GM19463 (cell line): ENCODE results near the gene ZBTB7C.

Source experiments
- ATAC-seq: cut with Tn5 transposase; IDR thresholded peaks from one replicate; pipeline ENCODE4 v1.9.1; 2021; ENCODE audit warnings: mild to moderate bottlenecking, moderate library complexity; ENCODE audit not compliant: unreplicated experiment

The ZBTB7C gene

DNA sequence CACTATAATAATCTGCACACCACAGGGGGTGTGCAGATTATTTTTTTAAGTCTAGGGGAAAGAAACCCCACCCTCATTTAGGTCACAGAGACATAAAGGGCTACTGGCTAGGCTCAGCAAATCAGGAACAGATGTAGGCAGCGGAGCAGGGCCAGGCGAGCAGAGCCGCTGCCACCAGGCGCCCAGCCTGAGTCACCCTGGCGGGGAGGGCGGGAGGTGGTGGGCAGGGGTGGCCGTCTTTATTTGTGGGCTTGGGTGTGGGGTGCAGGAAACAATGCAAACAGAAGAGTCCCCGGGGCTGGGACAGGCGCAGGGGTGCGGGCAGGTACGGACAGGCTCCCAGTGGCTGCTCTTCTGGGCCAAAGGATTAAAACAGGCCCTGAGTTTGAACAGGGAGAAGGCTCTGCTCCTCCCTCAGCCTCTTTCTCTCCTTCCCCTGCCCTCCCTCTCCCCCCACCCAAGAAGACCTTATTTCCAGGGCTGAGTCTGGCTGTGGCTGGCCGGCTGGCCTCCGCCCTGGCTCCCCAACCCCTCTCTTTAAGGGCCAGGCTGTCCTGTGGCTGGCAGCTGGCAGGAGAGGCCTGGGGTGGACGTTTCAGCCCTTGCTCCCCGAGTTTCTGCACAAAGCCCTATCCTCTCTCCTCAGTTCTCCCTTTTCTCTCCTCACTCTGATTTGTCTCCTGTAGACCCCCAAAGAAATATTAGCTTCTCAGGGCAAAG is 335.8 kb downstream of the ZBTB7C start:
- no peak for ATAC-seq

DNA sequence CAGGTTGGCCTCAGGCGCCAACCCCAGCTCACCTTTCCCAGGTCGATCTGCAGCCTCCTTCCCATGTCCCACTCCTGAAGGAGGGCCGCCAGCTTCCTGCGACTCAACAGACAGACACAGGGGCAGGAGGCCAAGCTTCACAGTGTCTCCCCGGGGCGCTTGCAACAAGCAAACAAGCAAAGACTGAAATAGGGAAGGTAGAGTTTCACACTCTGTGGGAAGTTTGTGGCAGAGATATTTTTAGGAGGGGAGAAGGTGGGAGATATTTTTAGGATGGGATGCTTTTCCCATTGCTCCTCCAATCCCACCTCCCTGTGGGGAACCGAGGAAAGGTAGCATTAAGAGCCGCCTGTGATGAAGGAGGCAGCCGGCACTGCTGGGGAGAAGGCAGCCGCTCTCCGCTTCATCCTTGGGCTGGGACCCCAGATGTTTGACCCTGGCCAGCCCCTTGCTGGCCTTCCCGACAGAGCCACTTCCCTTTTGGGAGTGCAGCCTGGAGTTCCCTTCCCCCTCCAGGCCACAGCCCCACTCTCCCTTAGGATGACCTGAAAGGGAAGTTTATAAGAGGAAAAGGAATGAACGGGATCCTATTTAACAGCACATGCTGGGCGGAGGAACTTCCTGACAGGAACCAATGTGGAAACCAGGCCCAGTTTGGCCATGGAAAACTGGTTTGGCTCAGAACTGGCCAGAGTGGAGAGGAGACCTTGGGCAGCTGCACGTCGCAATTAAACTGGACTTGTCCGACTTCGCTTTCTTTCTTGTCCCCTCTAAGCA is 336.6 kb downstream of the ZBTB7C start:
- no peak for ATAC-seq

DNA sequence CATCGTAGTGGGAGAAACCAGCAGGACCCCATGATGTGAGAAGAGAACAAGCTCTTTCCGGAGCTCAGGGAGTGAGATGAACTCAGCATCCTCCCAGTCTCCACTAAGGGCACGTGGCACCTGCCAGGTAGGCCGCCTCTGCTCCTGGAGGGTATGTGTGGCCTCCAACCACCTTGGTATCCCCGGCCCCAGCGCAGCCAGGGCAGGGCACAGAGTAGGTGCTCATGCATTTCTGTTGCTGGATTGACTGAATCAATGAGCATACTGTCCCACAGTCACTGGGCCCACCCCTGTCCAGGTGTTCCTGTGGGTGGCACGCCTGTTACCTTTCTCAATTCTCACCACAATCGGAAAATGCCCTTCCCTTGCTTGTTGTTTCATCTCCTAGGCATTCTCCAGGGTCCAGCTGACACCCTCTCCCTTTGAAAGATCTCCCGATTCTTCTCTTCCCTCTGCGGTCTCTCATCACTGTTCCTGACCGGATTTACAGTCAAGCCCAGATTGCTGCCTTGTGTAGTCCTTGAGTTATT is 340.2 kb downstream of the ZBTB7C start:
- no peak for ATAC-seq

DNA sequence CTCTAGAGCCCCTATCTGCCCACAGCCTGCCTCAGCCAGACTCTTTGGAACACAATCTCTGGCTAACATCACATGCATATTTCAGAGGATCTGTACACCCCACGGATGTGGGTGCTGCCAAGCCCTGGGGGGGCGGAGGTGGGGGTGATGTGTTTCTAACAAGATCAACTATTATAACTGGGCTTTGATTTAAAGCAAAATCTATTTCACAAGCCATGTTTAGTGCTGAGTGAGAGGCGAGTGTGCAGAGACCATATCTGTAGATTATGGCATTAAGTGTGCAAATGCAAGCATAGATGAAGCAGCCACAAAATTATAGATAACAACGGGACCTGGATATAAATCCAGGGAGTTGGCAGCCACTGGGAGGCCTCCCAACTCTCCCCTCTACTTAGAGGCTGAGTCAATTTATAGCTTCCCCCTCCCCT is 342.9 kb downstream of the ZBTB7C start:
- no peak for ATAC-seq

DNA sequence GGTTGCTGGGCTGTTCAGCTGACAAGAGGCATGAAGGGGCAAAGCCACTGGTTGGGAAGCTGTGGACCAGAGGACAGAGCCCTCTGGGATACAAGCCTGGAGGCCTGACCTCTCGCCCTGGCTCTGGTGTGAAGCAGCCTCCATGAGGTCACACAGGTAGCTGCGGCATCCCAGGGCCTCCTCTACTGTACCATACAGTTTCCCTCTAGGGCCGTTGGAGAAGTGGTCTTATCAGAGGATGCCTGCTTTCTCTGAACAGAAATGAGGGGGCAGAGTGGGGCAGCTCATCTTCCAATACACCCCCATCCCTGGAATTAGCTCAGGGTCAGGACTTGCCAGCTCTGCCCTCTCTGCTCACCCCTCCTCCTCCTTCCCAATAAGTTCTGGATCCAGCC is 343.6 kb downstream of the ZBTB7C start:
- no peak for ATAC-seq

DNA sequence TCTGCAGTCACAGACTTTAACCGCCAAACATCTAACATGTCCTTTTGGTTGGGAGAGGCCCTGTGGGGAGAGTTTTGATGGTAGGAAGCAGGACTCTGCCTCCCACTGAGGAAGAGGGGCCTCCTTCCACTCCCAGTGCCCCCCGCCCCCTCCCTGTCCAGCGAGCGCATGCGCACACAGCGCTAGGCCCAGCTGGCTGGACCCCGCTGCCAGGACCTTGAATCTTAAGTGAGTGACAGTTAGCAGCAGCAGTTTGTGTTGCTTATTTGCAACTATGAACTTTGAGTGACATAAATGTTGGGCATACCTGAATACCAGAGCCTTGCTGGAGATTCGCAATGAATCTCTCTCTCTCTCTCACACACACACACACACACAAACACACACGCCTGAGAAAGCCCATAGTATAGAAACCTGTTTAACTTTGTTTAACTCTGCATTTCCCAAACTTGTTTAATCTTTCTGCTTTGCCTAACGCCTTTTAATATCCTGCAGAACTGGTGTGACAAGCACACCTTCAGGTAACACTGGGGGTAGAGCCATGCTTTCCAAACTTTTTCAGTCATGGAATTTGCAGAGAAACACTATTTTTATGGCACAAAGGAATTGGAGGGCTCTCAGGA is 344.1 kb downstream of the ZBTB7C start:
- no peak for ATAC-seq

DNA sequence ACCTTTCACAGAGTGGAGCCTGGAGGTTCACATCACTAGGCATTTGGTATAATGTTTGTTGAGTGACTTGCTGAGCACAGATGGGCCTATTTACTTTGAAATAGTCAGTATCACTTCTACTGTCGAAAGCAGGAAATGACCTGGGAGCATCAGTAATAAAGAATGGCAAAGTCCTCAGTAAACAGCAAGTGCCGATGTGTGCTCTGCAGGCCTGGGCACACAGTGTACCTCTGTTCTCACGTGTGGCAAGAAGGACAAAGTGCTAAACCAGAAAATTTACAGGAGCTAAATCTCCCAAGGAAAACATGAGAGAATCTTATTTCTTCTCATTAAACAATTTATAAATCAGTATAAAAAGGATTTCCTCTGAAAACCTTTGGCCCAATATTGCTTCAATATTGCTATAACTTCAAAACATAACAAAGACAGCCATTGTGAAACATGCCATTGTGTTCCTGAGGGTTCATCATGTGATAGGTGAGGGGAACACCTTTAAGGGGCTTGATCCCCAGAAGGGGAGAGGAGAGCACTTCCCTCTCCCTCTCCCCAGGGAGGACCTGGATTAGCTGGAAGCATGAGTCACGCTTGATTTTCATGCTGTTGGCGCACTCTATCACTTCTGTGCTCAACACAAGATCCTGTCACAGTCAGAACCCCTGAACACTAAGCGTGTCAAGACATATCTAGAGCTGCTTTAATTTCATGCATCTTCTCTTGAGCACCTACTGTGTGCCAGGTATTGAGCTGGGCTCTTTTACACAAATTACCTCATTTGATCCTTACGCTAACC is 347.2 kb downstream of the ZBTB7C start:
- no peak for ATAC-seq

DNA sequence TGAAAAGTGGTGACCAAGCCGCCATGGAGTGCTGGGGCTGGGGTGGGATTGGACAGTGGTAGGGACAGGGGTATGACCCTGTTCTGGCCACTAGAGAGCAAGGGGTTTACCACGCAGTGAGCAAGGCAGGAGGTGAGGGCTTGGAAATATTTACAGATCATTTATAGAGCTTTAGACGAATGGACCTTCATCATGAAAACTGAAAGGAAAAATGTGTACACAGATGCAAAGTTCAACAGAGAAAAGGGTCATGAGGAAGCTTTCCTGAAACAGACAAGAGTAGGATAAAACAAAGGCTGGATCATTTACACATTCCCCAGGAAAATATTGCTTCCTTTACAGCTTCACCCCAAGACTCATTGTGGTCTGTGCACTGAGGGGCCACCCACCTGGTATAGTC is 348.2 kb downstream of the ZBTB7C start:
- ATAC-seq = no peak

DNA sequence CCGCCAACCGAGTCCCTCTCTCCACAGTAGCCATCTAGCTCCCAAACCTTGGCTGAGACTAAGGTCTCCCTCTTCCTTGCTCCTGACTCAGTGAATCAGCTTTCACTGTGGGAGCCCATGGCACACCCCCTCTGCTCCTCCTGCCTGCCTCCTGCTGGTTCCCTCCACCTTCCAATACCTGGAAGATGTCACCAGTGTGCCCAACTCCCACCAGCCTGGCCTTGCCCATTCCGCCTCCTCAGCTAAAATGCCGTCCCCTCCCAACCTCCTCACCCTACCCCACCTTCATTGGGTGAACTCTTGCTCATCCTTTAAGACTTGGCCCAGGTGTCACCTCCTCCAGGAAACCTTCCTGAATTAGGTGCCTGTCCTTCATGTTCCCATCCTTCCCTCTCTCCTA is 348.8 kb downstream of the ZBTB7C start:
- ATAC-seq = no peak

DNA sequence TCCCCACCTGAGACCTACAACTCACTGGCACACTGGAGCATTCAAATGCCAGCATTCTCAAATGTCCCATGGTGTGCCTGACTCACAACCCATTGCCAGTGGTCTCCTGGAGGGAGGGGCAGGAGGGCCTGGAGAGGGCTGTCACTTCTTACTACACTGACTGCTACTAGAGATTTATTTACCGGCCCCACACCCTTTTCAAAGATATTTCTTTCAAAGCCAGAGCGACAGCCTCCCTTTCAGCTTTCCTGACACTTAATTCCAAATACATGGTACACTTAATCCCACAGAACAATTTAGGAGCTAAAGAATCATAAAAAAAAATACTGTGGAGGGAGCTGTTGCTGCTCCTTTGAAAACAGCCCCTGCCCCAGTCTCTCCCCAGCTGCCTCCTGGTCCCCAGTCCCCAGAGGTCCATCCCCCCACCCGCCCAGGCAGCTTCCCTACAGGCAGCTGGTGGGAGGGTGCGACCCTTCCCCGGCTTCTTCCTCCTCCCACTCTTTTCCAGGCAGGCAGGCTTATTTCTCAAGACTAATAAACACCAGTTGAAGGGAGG is 349.6 kb downstream of the ZBTB7C start:
- ATAC-seq = no peak

DNA sequence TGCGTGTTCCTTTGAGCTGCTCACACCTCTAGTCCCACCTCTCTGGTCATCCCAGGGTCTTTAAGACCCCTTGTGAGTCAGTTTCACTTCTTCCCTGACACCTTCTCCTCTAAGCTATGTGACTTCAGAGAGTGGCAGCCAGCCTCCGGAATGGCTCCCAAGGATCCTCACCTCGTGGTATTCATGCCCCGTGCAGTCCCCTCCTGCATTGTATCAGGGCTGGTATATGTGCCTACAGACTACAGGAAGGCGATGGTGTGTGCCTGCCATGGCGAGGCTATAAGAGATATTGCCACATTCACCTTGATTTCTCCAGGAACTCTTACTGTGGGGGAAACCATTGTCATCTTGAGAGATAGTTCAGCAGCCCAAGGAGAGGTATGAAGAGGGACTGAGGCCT is 350.7 kb downstream of the ZBTB7C start:
- no peak for ATAC-seq

DNA sequence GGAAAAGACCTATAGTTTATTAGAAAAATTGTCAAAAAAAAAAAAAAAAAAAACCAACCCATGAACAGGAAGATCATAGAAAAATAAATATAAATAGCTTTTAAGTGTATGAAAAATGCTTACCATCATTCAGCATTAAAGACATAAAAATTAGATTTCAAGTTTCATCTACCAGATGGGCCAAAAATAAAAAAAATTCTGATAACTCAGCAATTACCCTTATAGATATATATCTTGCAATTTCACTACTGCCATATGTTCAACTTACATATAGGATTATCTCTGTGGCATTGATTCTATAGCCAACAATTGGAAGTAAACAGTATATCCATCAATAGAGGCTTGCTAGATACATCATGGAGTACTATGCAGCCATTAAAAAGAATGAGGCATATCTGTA is 352.2 kb downstream of the ZBTB7C start:
- no peak for ATAC-seq

DNA sequence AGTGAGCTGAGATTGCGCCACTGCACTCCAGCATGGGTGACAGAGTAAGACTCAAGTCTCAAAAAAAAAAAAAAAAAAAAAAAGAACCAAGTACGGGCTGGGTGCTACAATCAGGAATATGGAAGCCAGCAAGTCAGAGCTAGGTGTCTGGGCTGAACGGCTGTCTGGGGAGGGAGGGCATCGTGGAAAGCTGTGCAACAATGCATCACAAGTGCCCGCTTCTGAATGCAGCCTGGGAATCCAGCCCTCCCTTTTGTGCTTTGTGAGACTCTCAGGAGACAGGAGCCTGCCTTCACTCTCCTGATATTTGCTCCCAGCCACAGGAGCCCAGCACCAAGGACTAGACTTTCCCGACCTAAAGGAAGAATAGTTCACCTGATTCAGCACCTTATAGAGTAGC is 353.8 kb downstream of the ZBTB7C start:
- no peak for ATAC-seq

DNA sequence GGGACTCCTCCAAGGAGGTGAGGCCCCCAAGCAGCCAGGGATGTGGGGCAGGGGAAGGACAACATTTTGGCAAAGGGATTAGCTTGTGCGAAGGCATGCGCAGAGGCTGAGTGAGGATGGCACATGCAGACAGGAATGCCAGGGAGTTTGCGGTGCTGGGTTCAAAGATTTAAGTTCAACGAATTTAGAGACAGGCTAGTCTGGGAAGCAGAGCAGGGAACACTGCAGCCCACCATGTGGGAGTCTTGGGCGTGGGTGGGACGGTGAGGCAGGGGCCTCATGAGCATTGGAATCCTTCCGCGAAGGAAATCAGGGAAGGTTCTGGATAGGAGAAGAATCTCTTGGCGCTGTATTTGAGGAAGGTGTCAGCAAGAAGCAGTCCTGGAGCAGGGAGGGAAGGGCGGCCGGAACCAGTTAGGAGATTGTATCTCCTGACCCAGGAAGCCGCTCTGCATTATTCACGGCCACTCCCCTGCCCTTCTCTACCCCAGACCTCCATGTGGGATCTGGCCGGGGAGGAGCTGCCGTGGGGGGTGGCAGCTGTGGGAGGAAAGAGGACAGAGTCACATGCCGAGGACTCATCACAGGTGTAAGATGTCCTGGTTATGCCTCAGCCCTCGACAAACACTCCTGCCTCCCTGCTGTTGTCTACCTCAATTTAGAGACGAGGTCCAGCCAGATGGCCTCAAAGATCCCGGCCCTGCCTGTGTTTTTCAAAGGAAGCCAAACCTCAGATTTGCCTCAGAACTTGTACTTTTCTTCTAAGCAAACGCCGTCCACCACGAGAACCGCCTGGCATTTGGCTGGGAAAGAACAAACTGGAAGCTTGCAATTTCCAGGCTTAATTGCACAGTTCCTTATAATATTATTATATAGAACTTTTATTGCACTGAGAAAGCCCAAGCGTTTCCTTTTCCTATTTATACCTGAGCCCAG is 355.0 kb downstream of the ZBTB7C start:
- ATAC-seq = no peak

DNA sequence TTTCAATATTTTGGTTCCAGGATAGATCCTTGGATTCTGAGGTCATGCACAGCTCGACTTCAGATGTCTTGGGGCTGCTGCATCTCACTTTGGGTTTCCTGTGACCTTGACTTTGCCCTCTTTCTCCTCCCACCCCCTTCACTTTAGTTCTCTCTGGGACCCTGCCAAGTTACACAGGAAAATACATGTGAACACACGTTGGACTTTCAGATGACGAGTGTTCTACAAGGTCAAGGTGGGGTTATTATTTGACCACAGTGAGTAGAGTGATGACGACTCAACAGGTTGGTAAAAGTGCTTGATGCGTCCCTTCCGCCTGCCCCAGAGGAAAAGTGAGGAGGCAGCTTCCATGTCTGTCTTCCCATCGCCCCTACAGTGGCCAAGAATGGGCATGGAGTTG is 356.3 kb downstream of the ZBTB7C start:
- ATAC-seq = no peak

DNA sequence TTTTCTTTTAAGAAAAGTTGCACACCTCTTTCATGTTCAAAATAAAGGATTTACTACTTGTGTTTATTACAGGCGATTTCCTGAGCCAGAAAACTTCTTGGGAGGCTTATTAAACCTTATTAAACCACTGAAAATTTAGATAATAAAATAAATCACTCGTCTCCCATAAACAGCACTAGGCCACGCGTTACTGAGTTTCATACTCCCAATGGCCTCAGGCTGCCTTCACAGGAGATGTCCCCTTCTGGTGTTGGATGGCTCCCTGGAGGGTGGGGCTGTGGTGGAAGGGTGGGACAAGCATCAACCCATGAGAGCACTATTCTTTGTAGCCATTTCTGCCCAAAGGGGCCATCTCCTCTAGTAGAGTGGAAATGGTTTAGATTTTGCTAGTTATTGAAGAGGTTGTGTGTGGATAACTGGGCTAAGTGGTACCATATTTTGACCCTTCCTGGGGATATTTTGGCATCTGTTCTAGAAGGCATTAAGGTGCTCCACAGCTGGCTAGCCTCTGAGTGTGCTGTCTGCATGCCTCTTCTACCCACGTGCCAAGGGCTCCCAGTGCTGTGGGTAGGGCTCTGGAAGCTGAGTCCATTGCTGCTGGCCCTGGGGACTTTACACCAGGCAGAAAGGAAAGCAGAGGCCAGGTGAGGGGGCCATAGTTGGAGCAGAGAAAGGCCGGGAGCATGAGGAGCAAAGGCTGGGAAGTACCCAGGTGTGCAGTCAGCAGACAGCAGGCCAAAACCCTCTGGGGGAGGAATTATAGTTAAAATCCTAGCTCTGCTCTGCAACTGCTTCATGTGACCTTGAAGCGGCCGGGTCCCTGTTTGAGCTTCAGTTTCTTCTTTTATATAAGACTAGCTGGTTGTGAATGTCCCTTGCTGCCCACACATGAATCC is 357.0 kb downstream of the ZBTB7C start:
- no peak for ATAC-seq

DNA sequence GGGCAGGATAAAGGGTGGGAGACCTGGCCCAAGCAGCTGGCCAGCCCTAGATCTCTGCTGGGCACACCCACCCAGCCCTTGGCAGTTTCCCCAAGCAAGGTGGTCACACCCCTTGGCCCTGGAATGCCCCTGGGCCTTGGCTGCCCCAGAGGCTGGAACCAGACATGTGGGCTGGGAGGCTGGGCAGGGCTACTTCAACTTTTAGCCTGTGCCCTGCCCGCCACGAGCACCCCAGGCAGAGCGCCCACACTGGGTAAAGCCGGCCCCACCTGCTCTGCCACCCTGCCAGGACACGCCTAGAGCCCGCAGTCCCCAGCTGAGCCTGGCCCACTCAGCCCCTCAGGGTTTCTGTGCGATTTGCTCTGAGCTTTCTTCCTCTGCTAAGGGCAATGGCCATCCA is 359.0 kb downstream of the ZBTB7C start:
- no peak for ATAC-seq

DNA sequence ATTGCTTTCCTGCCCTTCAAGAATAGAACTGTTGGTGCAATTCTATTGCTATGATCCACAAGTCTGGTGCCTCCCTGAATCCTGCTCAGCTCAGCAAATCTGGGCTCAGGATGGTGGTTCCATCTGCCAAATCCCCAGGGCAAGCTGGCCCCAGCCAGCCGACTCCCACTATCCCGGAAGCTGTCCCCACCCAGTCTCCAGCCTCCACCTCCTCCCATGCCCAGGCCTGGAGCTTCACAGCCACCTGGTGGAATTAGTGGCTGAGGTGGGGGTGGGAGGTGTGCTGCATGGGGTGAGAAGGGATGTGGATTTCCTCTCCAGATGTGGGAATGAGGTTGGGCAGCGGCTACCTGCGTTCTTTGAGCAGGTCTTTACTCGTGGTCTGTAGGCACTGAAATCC is 359.4 kb downstream of the ZBTB7C start:
- no peak for ATAC-seq

DNA sequence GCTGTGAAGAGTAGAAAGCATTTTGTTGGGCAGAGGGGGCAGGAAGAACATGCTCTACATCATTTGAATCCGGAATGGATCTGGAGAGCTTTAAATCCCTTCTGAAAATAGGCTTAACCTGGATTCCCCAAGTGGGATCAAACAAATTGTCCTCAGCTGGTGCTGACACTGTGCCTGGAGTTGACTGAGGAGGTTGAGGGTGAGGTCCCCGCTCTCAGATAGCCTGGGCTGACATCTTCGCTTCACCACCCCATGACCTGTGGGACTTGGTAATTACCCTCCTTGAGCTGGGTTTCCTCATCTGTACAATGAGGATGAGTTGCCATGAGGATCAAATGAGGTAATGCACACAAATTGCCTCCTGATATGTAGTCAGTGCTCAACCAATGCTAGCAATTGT is 360.9 kb downstream of the ZBTB7C start:
- ATAC-seq = no peak
